NCI-H1048 (cell line): ENCODE data around the gene TOP2B.

ENCODE experiments used
- DNase-seq: peaks from one replicate; lab custom pipeline; 2025; lab: John Stamatoyannopoulos, UW

TOP2B gene

GRCh38 chr3:25619382-25619781, 45.3 kb downstream of the TOP2B start:
- no peak for DNase-seq

- no peak for DNase-seq
Measured at GRCh38 chr3:25618028-25618427, 46.7 kb downstream of the TOP2B start.

DNA sequence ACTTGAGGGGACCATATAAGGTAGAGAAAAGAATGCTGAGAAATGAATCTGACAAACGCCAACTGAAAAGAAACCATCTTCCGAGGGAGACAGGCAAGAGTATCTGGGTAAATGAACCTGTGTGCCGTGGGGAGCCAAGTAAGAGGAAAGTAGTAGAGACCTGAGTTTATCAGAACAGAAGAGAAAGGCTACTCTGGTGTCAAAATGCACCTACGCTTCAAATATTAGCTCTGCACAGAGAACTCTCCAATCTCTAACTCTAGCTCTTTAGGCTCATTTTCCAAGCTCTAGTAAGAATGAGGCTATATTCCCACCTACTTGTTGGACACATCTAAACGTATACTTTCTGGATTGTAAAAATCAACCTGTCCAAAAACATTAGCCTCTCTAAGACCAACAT, 53.5 kb downstream of the TOP2B start:
- no peak for DNase-seq

DNA sequence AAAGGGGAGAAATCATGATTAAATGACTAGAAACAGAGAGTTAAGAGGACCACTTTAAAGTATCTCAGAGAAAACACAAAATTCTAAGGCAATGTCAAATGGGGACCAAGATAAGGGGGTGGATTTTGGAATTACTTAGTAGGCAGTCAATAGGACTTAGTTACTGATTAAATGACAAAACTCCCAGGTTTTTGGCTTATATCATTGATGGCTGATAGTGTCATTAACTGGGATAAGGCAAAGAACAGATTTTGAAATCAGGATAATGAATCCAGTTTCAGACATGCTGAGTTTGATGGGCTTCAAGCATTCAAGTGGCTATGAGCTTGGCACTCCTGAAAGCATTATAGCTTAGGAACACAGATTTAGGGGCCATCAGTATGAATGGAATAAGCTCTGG, 53.9 kb downstream of the TOP2B start:
- no peak for DNase-seq

DNA sequence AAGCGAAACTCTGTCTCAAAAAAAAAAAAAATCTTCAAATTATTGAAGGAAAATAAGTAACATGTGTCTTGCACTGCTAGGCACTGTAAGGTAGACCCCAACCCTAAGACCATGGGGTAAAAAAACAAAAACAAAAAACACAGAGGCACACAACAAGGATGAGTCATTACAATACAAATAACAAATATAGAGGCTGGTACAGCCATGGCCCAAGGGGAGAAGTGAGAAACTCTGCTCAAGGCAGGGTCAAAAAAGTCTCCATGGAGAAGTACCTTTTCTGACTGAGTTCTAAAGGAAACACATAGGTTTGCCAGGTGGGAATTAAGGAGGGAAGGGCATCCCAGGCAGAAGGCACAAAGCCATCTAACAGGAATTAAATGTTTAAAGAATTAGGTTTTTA, 54.5 kb downstream of the TOP2B start:
- DNase-seq, result no peak

GRCh38 chr3:25604107-25604805, 60.5 kb downstream of the TOP2B start:
- DNase-seq, result no peak

DNA sequence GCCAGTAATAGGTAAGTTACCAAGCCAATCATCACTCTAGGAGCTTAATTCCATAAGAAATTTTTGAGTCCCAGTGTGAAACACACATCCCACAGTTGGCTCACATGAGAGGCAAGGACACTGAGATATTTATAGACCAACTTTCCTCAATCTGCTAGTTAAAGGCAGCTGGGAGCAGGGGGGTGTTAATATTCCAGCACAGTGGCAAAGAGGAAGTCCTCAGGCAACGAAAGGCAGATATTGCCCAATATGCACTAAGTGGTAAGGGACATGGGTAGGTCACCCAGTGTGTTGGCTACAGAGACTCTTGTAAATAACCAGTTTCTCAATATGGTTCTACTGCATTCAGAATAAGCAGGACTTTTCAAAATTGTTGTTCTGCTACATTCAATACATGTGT, 61.0 kb downstream of the TOP2B start:
- no peak for DNase-seq

DNA sequence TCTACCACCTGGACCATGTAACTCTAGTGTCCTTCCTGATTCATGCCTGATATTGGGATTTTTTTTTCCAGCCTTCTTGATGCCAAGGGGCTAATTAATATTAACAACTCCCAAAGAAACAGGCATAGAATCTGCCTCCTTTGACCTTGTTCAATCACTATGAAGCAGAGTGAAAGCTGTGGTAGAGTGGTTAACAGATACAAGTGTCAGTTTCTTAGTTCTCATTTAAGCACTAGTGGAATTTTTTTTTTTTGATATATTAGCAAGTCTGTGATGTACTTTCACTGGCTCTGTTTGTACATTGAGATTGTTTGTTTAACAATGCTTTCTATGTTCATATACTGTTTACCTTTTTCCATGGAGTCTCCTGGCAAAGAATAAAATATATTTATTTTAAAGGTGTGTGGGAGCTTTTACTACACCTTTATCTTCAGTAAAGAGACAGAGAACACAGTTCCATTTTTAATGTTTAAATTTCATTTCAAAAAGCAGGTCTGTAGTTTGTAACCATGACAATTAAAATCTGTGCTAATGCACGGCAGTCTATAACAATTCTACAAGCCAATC, 67.1 kb downstream of the TOP2B start:
- DNase-seq, result no peak

- DNase-seq, result no peak
Measured at GRCh38 chr3:25594007-25594502, 70.7 kb downstream of the TOP2B start.

GRCh38 chr3:25593001-25593400, 71.7 kb downstream of the TOP2B start:
- DNase-seq, result no peak

- DNase-seq, result no peak
Measured at GRCh38 chr3:25592510-25592968, 72.2 kb downstream of the TOP2B start.

DNA sequence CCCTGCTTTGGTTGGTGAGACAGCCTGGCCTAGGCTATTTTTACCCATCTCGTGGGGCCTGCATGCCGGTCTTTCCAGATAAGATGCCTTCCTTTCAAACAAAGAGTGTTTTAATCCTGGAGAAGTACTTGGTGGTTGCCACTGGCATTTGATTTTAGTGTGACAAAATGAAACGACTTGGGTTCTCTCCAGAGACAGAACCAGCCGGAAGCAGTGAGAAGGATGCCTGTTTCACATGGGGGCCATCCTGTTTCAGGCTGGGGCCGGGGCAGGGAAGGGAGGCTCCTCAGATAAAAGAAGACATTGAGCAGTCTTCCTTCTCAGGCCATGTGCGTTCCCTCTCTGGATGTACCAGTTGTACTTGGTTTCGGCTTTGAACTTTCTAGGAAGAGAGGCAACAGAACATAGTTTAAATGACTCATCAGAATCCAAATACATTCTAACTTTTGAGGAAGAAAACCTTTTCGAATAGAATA, 74.9 kb downstream of the TOP2B start:
- DNase-seq, result no peak

- DNase-seq, result no peak
Measured at GRCh38 chr3:25589104-25589782, 75.5 kb downstream of the TOP2B start.

- no peak for DNase-seq
Measured at GRCh38 chr3:25588441-25589103, 76.1 kb downstream of the TOP2B start.

DNA sequence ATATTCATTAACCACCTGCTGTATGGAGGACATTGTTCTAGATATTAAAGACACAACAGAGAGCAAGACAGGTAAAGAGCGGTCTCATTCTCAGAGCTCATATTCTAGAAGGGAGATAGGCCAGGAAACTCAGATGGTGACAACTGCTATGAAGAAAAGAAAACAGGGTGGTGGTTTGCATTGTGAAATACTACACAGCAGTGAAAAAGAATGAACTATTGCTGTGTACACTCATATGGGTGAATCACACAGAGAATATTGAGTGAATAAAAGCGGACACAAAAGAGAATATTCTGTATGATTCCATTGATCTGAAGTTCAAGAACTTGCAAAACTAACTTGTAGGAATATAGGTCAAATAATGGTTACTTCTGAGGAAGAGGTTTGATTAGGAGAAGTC, 76.7 kb downstream of the TOP2B start:
- no peak for DNase-seq

DNA sequence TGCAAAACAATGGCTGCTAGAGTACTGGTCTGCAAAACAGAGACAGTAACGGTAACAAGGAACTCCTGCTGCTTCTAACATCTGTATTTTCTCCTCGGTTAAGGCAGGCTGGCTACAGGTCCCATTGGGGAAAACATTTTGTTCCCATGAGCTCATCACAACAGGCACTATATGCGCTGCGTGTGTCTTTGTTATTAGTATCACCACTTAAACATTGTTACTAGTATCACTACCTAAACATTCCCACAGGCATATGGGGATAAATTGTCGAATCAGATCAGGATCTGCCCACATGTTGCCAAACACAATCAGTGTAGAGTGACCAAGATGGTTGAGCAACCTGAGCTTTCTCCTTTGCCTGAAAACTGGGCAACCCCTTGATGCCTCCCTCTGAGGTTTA, 77.2 kb downstream of the TOP2B start:
- DNase-seq, result no peak

DNA sequence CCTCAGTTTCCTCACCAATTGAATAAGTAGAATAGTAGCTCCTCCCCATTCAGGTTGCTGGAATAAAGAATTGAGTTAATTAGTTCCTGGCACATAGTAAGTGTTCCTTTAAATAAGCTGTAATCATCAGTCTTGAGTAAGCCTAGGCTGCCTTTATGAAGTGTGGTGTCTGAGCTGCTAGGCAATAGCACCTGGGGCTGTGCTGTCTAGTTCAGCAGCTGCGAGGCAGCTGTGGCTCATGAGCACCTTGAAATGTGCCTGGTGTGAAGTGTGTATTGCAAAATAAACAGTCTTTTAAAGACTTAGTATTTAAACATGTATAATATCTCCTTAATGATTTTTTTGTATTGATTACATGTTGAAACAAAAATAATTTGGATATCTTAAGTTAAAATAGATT, 77.6 kb downstream of the TOP2B start:
- no peak for DNase-seq

- DNase-seq, result no peak
Measured at GRCh38 chr3:25586553-25586952, 78.2 kb downstream of the TOP2B start.

- no peak for DNase-seq
Measured at GRCh38 chr3:25586167-25586505, 78.6 kb downstream of the TOP2B start.

DNA sequence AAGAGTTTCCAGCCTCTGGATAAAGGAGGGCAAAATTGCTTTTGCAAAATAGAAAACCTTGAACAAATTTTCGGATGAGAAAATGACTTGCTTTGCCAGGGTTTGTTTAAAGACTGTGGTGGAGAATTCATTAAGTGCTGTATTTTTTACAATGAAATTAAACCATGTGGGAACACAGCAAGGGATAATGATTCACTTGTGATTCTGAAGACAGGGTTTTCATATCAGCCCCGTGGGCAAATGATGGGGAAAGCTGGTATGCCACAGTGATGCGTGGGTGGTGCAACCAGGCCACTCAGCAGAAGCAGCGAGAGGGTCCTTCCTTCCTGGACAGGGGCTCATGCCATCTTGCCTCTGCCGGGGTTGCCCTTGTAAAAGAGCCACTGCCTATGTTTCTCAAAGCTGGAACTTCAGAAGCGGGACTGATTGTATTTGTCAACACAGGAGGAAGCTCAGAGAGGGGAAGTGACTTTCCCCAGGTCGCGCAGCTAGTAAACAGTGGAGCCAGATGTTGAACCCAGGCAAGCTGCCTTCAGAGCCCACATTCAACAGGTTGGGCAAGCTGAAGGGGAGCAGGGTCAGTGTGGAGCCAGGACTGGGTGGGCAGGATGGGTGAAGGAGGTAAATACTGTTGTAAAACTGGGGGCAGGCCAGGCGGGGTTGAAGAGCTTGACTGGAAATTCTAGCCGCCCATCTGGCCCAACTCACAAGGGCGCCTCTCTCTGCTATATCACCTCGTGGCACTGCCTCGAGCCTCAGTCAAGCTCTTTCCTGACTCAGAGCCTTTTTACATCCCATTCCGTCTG, 79.1 kb downstream of the TOP2B start:
- no peak for DNase-seq

DNA sequence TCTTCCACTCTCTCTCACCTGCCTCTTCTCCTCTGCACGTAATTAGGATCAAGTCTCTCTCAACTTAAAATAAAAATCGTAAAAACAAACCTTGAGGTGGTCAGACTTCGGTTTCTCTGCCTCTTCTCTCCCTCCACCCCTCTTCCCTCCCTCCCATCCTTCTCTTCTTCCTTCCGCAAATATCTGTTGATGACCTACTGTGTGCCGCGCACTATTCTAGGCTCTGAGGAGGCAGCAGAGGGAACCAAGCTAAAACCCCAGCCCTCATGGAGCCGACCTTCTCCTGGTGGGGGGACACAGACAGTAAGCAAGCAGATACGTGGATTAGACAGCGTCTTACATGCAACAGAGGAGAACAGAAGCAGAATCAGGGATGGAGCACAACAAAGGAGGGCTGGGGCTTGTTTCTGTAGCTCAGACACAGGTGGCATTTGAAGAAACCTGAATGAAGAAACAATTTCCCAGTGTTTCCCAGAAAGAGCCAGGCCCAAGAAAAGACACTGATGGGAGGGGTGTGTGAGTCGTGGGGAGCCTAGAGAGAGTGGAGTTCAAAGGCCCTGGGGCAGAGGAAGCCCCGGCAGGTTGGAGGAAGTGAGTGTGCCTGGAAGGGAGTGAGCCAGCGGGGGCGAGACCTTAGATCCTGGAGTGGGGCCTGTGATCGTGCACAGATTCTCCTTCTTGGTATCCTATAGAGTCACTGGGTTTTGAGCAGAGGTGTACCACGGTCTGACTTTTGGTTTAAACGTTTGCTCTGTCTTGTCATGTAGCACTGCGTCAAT, 80.5 kb downstream of the TOP2B start:
- no peak for DNase-seq
